K562 (cell line): Measurements from ENCODE around the gene OR13J1. TPM values are rescaled to one million over a fixed set of nuclear protein-coding genes. Genes with fewer than 3 reads are reported as not detected.

Experiments used
- ATAC-seq: fragments of 200-7000 bp; cut with Tn5 transposase; 3 replicates; pipeline ENCODE4 v1.9.1; 2020; ENCODE audit warnings: moderate library complexity
- BruUV-seq: library from RNA; stranded (reverse); fragments of 400-500 nt; replicated peaks from 2 replicates; lab custom pipeline; 2021; lab: Mats Ljungman, UMichigan
- CTCF ChIA-PET: fragments of 300-600 bp; formaldehyde crosslinking; extraction: SDS; loops from one replicate; lab custom pipeline; 2021; ENCODE audit warnings: low intra/inter-chr PET ratio; lab: Yijun Ruan, JAX
- POLR2A ChIA-PET: fragments of 300-600, 350-650 bp; sonication (Branson Sonifier 250); formaldehyde crosslinking; extraction: SDS; loops from one replicate; lab custom pipeline; 2021; ENCODE audit warnings: antibody characterized with exemption, inconsistent platforms; lab: Yijun Ruan, JAX
- DNase-seq, 4 experiments: peaks; one replicate each; pipeline versions ENCODE4 v3.0.0 to v3.0.0-alpha.2; 2011 to 2018; ENCODE audit warnings: low spot score in 3 of 4, mixed read lengths in 3 of 4; ENCODE audit errors: extremely low read depth in 1 of 4
- FAIRE-seq: peaks from 2 replicates; lab custom pipeline; 2011; peaks lifted over from hg19 to GRCh38; lab: Jason Lieb, UNC
- H2AFZ ChIP-seq: 2 replicates; pipeline ENCODE4 v1.6.0; 2011; ENCODE audit warnings: low read depth, low read length, control low read depth, inconsistent platforms
- H3K27ac ChIP-seq: fragments of 200-600 bp; 3 replicates; pipeline ENCODE4 v1.8.0; 2011; ENCODE audit warnings: low read depth, mild to moderate bottlenecking, control low read depth, inconsistent platforms, low read length, moderate library complexity, mixed read lengths; ENCODE audit errors: extremely low read depth
- H3K27me3 ChIP-seq, 2 experiments: fragments of 300-600 bp in 1 of 2; 2 replicates in 1 of 2; 3 replicates in 1 of 2; pipeline versions ENCODE4 v1.6.0 to v1.8.0; 2011; ENCODE audit warnings: inconsistent platforms in 2 of 2, low read length in 2 of 2, mild to moderate bottlenecking in 1 of 2, mixed read lengths in 1 of 2, moderate library complexity in 1 of 2; ENCODE audit not compliant: control insufficient read depth in 2 of 2, insufficient read depth in 2 of 2
- H3K36me3 ChIP-seq: fragments of 300-600 bp; 3 replicates; pipeline ENCODE4 v1.8.0; 2011; ENCODE audit warnings: mild to moderate bottlenecking, low read length, inconsistent platforms; ENCODE audit not compliant: control insufficient read depth, insufficient read depth
- H3K4me1 ChIP-seq, 2 experiments: fragments of 200-600 bp in 1 of 2; replicated peaks in 1 of 2; 2 replicates in 1 of 2; 3 replicates in 1 of 2; pipeline versions ENCODE4 v1.5.1 to v1.8.0; 2011; ENCODE audit warnings: inconsistent platforms in 2 of 2, low read length in 2 of 2, mild to moderate bottlenecking in 1 of 2, mixed read lengths in 1 of 2, moderate library complexity in 1 of 2; ENCODE audit not compliant: control insufficient read depth in 2 of 2, insufficient read depth in 2 of 2
- H3K4me2 ChIP-seq: 2 replicates; pipeline ENCODE4 v1.6.1; 2011; ENCODE audit warnings: low read length, control low read depth, inconsistent platforms, mixed read lengths; ENCODE audit not compliant: insufficient read depth
- H3K4me3 ChIP-seq: fragments of 200-600 bp; sonication (generic), shearing (Covaris generic); 2 replicates; pipeline ENCODE4 v1.5.1; 2016; ENCODE audit warnings: control low read depth, inconsistent platforms
- H3K79me2 ChIP-seq: fragments of 200-600 bp; 3 replicates; pipeline ENCODE4 v1.8.0; 2011; ENCODE audit warnings: low read length, inconsistent platforms; ENCODE audit not compliant: control insufficient read depth, insufficient read depth
- H3K9ac ChIP-seq, 2 experiments: 2 replicates each; pipeline versions ENCODE4 v1.6.0 to v1.6.1; 2011; ENCODE audit warnings: low read depth in 2 of 2, low read length in 2 of 2, control low read depth in 1 of 2, inconsistent platforms in 1 of 2, mild to moderate bottlenecking in 1 of 2, mixed read lengths in 1 of 2; ENCODE audit not compliant: insufficient read depth in 1 of 2
- H3K9me1 ChIP-seq: one replicate; pipeline ENCODE4 v1.6.0; 2011; ENCODE audit warnings: inconsistent platforms, mild to moderate bottlenecking, low read length, moderate library complexity; ENCODE audit not compliant: control insufficient read depth, insufficient read depth
- H3K9me3 ChIP-seq: replicated peaks from 2 replicates; pipeline ENCODE4 v1.5.1; 2011; ENCODE audit warnings: low read depth, low read length, inconsistent platforms; ENCODE audit not compliant: control insufficient read depth, insufficient read depth
- H4K20me1 ChIP-seq: replicated peaks from 2 replicates; pipeline ENCODE4 v1.6.1; 2011; ENCODE audit warnings: low read length, inconsistent platforms, mixed read lengths; ENCODE audit not compliant: control insufficient read depth, insufficient read depth
- ATF1 ChIP-seq, 2 experiments: fragments of 450-650 bp in 1 of 2; IDR thresholded peaks; 2 replicates each; pipeline ENCODE4 v1.6.1; 2016; ENCODE audit warnings: missing compliant biosample characterization in 1 of 2, missing genetic modification characterization in 1 of 2
- FOXA3 ChIP-seq, 2 experiments: fragments of 450-650 bp in 1 of 2; sonication (generic) in 1 of 2; formaldehyde crosslinking; IDR thresholded peaks in 1 of 2; conservative IDR thresholded peaks in 1 of 2; 2 replicates each; pipeline versions ENCODE4 v1.4.0 to v1.8.0; 2020 to 2022; ENCODE audit warnings: mild to moderate bottlenecking in 2 of 2, missing genetic modification reagents in 1 of 2
- GATAD2A ChIP-seq: fragments of 450-650 bp; IDR thresholded peaks from 2 replicates; pipeline ENCODE4 v1.6.1; 2017
- MEIS2 ChIP-seq: fragments of 450-650 bp; IDR thresholded peaks from 2 replicates; pipeline ENCODE4 v1.6.1; 2014; ENCODE audit warnings: mild to moderate bottlenecking; ENCODE audit not compliant: partially characterized antibody
- POLR3A ChIP-seq: IDR thresholded peaks from 2 replicates; pipeline ENCODE4 v1.6.1; 2011; ENCODE audit warnings: borderline replicate concordance, mild to moderate bottlenecking, moderate library complexity; ENCODE audit not compliant: insufficient read length, insufficient read depth; ENCODE audit errors: extremely low read depth
- SMARCA4 ChIP-seq: fragments of 450-650 bp; IDR thresholded peaks from 2 replicates; pipeline ENCODE4 v1.6.1; 2016
- XRCC4 ChIP-seq: IDR thresholded peaks from one replicate; pipeline ENCODE4 v1.6.1; 2011; ENCODE audit not compliant: insufficient read depth, insufficient read length; ENCODE audit errors: extremely low read depth
- ZC3H8 ChIP-seq: fragments of 450-650 bp; IDR thresholded peaks from 2 replicates; pipeline ENCODE4 v1.6.1; 2017
- ZFX ChIP-seq: sonication (generic); formaldehyde crosslinking; IDR thresholded peaks from 2 replicates; pipeline ENCODE4 v1.8.0; 2022; ENCODE audit warnings: mild to moderate bottlenecking, missing genetic modification reagents, moderate library complexity
- ZNF143 ChIP-seq: sonication (generic); formaldehyde crosslinking; IDR thresholded peaks from 2 replicates; pipeline ENCODE4 v1.9.0; 2022; ENCODE audit warnings: mild to moderate bottlenecking, missing genetic modification reagents
- ZNF175 ChIP-seq: fragments of 200-800 bp; sonication (Bioruptor generic); IDR thresholded peaks from 2 replicates; pipeline ENCODE4 v1.6.1; 2016; ENCODE audit warnings: low read depth, mild to moderate bottlenecking, missing genetic modification characterization, missing compliant biosample characterization
- ZNF197 ChIP-seq: fragments of 200-800 bp; sonication (Bioruptor generic); IDR thresholded peaks from 2 replicates; pipeline ENCODE4 v1.6.1; 2016; ENCODE audit warnings: low read depth, missing genetic modification characterization, missing compliant biosample characterization
- ZNF436 ChIP-seq: fragments of 250-450, 450-650 bp; sonication (Bioruptor Pico); formaldehyde crosslinking; IDR thresholded peaks from 2 replicates; pipeline ENCODE4 v1.7.0; 2020; ENCODE audit warnings: mild to moderate bottlenecking
- ZNF518B ChIP-seq: fragments of 250-450 bp; sonication (Bioruptor Pico); IDR thresholded peaks from 2 replicates; pipeline ENCODE4 v1.5.0; 2021; ENCODE audit warnings: mild to moderate bottlenecking, moderate library complexity
- WGBS: fragments of 100-300 bp; shearing (Covaris generic); methylation state at CpG from one replicate; pipeline ENCODE4 v1.1.6; 2016; ENCODE audit warnings: low coverage, mixed read lengths; ENCODE audit not compliant: insufficient coverage; ENCODE audit errors: missing lambda C conversion rate; 5-methylcytosine and 5-hydroxymethylcytosine counted together
- in situ Hi-C: fragments of 300-500 bp; cut with MboI; formaldehyde crosslinking; loops from 4 replicates; pipeline ENCODE4 v1.15.0; 2018; ENCODE audit warnings: inconsistent platforms, mixed read lengths
- intact Hi-C: fragments of 100-400 bp; cut with micrococcal nuclease; formaldehyde crosslinking; loops from 2 replicates; pipeline ENCODE4 v1.14.2; 2022
- polyA plus RNA-seq, 8 experiments: library from polyadenylated mRNA; depleted of rRNA in 4 of 8; stranded (reverse) in 5 of 8; unstranded in 3 of 8; fragments of >200 nt; fragmentation: Nextera tagmentation in 2 of 8; fragmentation: Illumina TruSeq in 1 of 8; extraction: Ambion mirVana in 2 of 8; extraction: Trizol in 1 of 8; gene quantifications; 2 replicates each; pipeline versions ENCODE4 v1.2.1 to v1.2.3, GENCODE V29; 2011 to 2014; ENCODE audit warnings: inconsistent platforms in 1 of 8, missing spikeins in 1 of 8
- total RNA-seq, 7 experiments: library from RNA; depleted of rRNA in 6 of 7; stranded (reverse); fragments of >200 nt in 6 of 7; fragmentation: Illumina TruSeq in 2 of 7; extraction: Trizol in 2 of 7; gene quantifications; 2 replicates each; pipeline versions ENCODE4 v1.2.1 to v1.2.3, GENCODE V29; 2011 to 2021; ENCODE audit warnings: low replicate concordance in 1 of 7
- TF ChIP-seq, protein P1 (sequence below): IDR thresholded peaks from 3 replicates; pipeline ENCODE4 v1.6.1; 2011; ENCODE audit warnings: borderline replicate concordance, mild to moderate bottlenecking, moderate library complexity; ENCODE audit not compliant: insufficient read length; ENCODE audit errors: extremely low read depth

The OR13J1 gene
- total and polyA plus RNA-seq, 9 of the 15 experiments (the other 6 are each of a cell fraction or from before 2014, with no cell fraction given), result not detected

- in situ Hi-C loops, result no loop called here
- POLR2A ChIA-PET, result interaction anchor here (0.6 to 1.1 kb wide), 3 partner anchors 106 to 433 kb away, joined by 3 to 5 read pairs (median 3); no protein-coding TSS in a partner anchor
- FAIRE-seq, result no peak
Measured at GRCh38 chr9:35836595-35836994, 33.6 kb downstream of the OR13J1 start.

More at GRCh38 chr9:35836595-35836994, 33.6 kb downstream of the OR13J1 start:
- peaks cover 0 to 25% of the 10 kb centered on the region in 2 experiments; a peak in 2 of 5 replicates for H3K27me3 ChIP-seq
- H3K36me3 ChIP-seq, result no peaks in the 10 kb centered on the region
- WGBS, result 45% methylated on average over 5 of the region's 5 CpGs
- H3K4me2 ChIP-seq, result no peak overlapping the region
- H3K9ac ChIP-seq, result no peak overlapping the region
- ATAC-seq (no peak), DNase-seq (no peak)
- no peaks in the 10 kb centered on the region for H3K9me3 ChIP-seq
- H3K27ac ChIP-seq, result no peak overlapping the region
- no peaks in the 10 kb centered on the region for H3K79me2 ChIP-seq
- no TSS peak for BruUV-seq
- TF ChIP-seq ZNF175 (CRISPR knock-in tag), result no peak
- no peak for TF ChIP-seq ZNF436
- no peak for TF ChIP-seq GATAD2A
- no peak for TF ChIP-seq ZNF197 (CRISPR knock-in tag)
- TF ChIP-seq MEIS2, result no peak
- TF ChIP-seq, protein P1, sequence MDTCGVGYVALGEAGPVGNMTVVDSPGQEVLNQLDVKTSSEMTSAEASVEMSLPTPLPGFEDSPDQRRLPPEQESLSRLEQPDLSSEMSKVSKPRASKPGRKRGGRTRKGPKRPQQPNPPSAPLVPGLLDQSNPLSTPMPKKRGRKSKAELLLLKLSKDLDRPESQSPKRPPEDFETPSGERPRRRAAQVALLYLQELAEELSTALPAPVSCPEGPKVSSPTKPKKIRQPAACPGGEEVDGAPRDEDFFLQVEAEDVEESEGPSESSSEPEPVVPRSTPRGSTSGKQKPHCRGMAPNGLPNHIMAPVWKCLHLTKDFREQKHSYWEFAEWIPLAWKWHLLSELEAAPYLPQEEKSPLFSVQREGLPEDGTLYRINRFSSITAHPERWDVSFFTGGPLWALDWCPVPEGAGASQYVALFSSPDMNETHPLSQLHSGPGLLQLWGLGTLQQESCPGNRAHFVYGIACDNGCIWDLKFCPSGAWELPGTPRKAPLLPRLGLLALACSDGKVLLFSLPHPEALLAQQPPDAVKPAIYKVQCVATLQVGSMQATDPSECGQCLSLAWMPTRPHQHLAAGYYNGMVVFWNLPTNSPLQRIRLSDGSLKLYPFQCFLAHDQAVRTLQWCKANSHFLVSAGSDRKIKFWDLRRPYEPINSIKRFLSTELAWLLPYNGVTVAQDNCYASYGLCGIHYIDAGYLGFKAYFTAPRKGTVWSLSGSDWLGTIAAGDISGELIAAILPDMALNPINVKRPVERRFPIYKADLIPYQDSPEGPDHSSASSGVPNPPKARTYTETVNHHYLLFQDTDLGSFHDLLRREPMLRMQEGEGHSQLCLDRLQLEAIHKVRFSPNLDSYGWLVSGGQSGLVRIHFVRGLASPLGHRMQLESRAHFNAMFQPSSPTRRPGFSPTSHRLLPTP, result no peak
- no peak for TF ChIP-seq ZC3H8
- no peak for TF ChIP-seq SMARCA4
- TF ChIP-seq ZNF518B (CRISPR knock-in tag), result no peak
- TF ChIP-seq FOXA3 (CRISPR knock-in tag; conservative IDR thresholded peaks at IDR 0.05 in 1 of 2, IDR thresholded peaks at IDR 0.05 in 1 of 2), result no peak
- no peak for TF ChIP-seq XRCC4
- TF ChIP-seq ATF1 (CRISPR knock-in tag; IDR thresholded peaks at IDR 0.05), result no peak
- TF ChIP-seq ATF1 (tag; IDR thresholded peaks at IDR 0.05), result no peak
- TF ChIP-seq ZNF143 (CRISPR knock-in tag), result no peak
- no peak for TF ChIP-seq ZFX (CRISPR knock-in tag)
- TF ChIP-seq POLR3A, result no peak
- H3K9me1 ChIP-seq, result no peaks in the 10 kb centered on the region
- intact Hi-C loops, result no loop called here
- no peak overlapping the region for H3K4me3 ChIP-seq
- peaks cover 6 to 7% of the 10 kb centered on the region in 2 experiments; a peak in 3 of 5 replicates for H3K4me1 ChIP-seq
- no peak overlapping the region for H2AFZ ChIP-seq
- H4K20me1 ChIP-seq, result no peaks in the 10 kb centered on the region
- CTCF ChIA-PET, result no interaction called here
